ENCODE measurements around the gene ACTR5. TPM values are rescaled to one million over a fixed set of nuclear protein-coding genes. Genes with fewer than 3 reads are reported as not detected.

Gene ACTR5
- total and polyA plus RNA-seq, 2 donors: 7.4 to 9.6 TPM

DNA sequence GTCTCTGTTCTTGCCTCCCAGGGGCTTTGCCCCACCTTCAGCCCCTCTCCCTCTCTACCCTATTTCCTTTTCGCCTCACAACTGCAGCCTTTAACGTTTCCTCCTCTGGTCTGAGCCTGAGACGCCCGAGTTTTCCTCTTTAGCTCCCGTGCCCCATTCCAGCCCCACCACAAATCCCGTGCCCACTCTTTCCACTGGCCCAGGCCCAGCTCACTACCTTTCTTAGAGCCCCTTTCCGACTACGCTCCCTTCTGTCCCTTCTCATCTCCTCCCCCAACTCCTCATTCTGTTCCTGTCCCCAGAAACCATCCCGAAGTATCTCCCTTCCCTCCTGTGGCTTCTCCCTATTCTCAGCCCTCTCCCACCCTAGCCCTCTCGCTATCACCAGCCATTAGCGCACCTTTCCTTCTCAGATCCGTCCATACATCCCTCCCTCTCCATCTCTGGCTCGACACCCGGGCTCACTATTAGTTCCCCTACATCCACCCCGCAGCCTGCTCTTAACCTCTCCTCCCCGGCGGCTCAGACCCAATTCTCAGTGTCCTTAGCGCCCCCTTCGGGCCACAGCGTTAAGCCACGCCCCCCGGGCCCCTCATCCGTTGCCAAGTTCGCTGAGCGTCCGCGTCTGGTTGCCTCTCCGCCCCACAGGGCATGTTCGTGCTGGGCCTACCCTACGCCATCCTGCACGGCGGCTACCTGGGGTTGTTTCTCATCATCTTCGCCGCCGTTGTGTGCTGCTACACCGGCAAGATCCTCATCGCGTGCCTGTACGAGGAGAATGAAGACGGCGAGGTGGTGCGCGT, 21.3 kb upstream of the ACTR5 start:
- Histone ChIP-seq H3K4me1 (ENCODE audit: control insufficient read depth in 2 of 2, insufficient read depth in 2 of 2, low read length in 2 of 2) (peaks cover 53 to 84% of the 10 kb centered on the region in 2 donors), H3K36me3 (ENCODE audit: control insufficient read depth in 2 of 2, insufficient read depth in 2 of 2, low read length in 1 of 2) (no peaks in the 10 kb centered on the region), H3K27ac (ENCODE audit: low read depth in 1 of 2, low read length in 1 of 2) (no peak overlapping the region), H3K9me3 (ENCODE audit: control insufficient read depth in 2 of 2, insufficient read depth in 1 of 2, low read length in 1 of 2) (peaks cover 10 to 20% of the 10 kb centered on the region in 2 donors), H3K4me3 (ENCODE audit: low read length in 2 of 2) (peak overlapping the region in 1 of 2 donors; percentile 15), H3K27me3 (ENCODE audit: control insufficient read depth in 2 of 2, insufficient read depth in 1 of 2, low read length in 1 of 2) (peaks cover 91 to 100% of the 10 kb centered on the region in 2 donors)
- peak in 5 of 9 donors; percentile 44 to 77 (median 62) for DNase-seq (ENCODE audit: low read depth in 6 of 9, low spot score in 9 of 9)
- 5% methylated on average over 43 of the region's 43 CpGs for WGBS

- Histone ChIP-seq H3K27me3 (ENCODE audit: control insufficient read depth in 2 of 2, insufficient read depth in 1 of 2, low read length in 1 of 2) (peaks cover 90 to 100% of the 10 kb centered on the region in 2 donors), H3K4me1 (ENCODE audit: control insufficient read depth in 2 of 2, insufficient read depth in 2 of 2, low read length in 2 of 2) (peaks cover 53 to 82% of the 10 kb centered on the region in 2 donors), H3K4me3 (ENCODE audit: low read length in 2 of 2) (peak overlapping the region in 1 of 2 donors; percentile 15), H3K27ac (ENCODE audit: low read depth in 1 of 2, low read length in 1 of 2) (no peak overlapping the region), H3K9me3 (ENCODE audit: control insufficient read depth in 2 of 2, insufficient read depth in 1 of 2, low read length in 1 of 2) (peaks cover 10 to 20% of the 10 kb centered on the region in 2 donors), H3K36me3 (ENCODE audit: control insufficient read depth in 2 of 2, insufficient read depth in 2 of 2, low read length in 1 of 2) (no peaks in the 10 kb centered on the region)
- 10% methylated on average over 46 of the region's 46 CpGs for WGBS
- DNase-seq (ENCODE audit: low read depth in 6 of 9, low spot score in 9 of 9): peak in 1 of 9 donors; percentile 14
These were observed 20.6 kb upstream of the ACTR5 start for GRCh38 chr20:38727607-38728190.

DNA sequence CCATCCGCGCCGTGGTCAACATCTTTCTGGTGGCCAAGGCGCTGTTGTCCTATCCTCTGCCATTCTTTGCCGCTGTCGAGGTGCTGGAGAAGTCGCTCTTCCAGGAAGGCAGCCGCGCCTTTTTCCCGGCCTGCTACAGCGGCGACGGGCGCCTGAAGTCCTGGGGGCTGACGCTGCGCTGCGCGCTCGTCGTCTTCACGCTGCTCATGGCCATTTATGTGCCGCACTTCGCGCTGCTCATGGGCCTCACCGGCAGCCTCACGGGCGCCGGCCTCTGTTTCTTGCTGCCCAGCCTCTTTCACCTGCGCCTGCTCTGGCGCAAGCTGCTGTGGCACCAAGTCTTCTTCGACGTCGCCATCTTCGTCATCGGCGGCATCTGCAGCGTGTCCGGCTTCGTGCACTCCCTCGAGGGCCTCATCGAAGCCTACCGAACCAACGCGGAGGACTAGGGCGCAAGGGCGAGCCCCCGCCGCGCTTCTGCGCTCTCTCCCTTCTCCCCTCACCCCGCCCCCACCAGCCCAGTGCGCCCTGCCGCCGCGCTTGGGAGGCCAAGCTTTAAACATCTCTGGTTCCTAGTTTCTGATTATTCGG, 20.0 kb upstream of the ACTR5 start:
- H3K27ac ChIP-seq (ENCODE audit: low read depth in 1 of 2, low read length in 1 of 2): no peak overlapping the region
- no peak overlapping the region for H3K4me3 ChIP-seq (ENCODE audit: low read length in 2 of 2)
- H3K9me3 ChIP-seq (ENCODE audit: control insufficient read depth in 2 of 2, insufficient read depth in 1 of 2, low read length in 1 of 2): peaks cover 10 to 20% of the 10 kb centered on the region in 2 donors
- H3K36me3 ChIP-seq (ENCODE audit: control insufficient read depth in 2 of 2, insufficient read depth in 2 of 2, low read length in 1 of 2): no peaks in the 10 kb centered on the region
- DNase-seq (ENCODE audit: low read depth in 6 of 9, low spot score in 9 of 9): peak in 1 of 9 donors; percentile 18
- peaks cover 90 to 100% of the 10 kb centered on the region in 2 donors for H3K27me3 ChIP-seq (ENCODE audit: control insufficient read depth in 2 of 2, insufficient read depth in 1 of 2, low read length in 1 of 2)
- WGBS: 7% methylated on average over 56 of the region's 56 CpGs
- H3K4me1 ChIP-seq (ENCODE audit: control insufficient read depth in 2 of 2, insufficient read depth in 2 of 2, low read length in 2 of 2): peaks cover 53 to 76% of the 10 kb centered on the region in 2 donors

- DNase-seq (ENCODE audit: low read depth in 6 of 9, low spot score in 9 of 9): peak in 2 of 9 donors; percentile 26 to 41
- peaks cover 86 to 100% of the 10 kb centered on the region in 2 donors for H3K27me3 ChIP-seq (ENCODE audit: control insufficient read depth in 2 of 2, insufficient read depth in 1 of 2, low read length in 1 of 2)
- WGBS: 2% methylated on average over 41 of the region's 41 CpGs
- peak overlapping the region in 1 of 2 donors; percentile 11 for H3K4me3 ChIP-seq (ENCODE audit: low read length in 2 of 2)
- H3K27ac ChIP-seq (ENCODE audit: low read depth in 1 of 2, low read length in 1 of 2): no peak overlapping the region
- H3K36me3 ChIP-seq (ENCODE audit: control insufficient read depth in 2 of 2, insufficient read depth in 2 of 2, low read length in 1 of 2): no peaks in the 10 kb centered on the region
- peaks cover 51 to 68% of the 10 kb centered on the region in 2 donors for H3K4me1 ChIP-seq (ENCODE audit: control insufficient read depth in 2 of 2, insufficient read depth in 2 of 2, low read length in 2 of 2)
- peaks cover 10 to 20% of the 10 kb centered on the region in 2 donors for H3K9me3 ChIP-seq (ENCODE audit: control insufficient read depth in 2 of 2, insufficient read depth in 1 of 2, low read length in 1 of 2)
These were observed 19.2 kb upstream of the ACTR5 start for GRCh38 chr20:38728911-38729642.

GRCh38 chr20:38729767-38730166, 18.5 kb upstream of the ACTR5 start:
- H3K4me3 ChIP-seq (ENCODE audit: low read length in 2 of 2): no peak overlapping the region
- WGBS: 12% methylated on average over 7 of the region's 7 CpGs

GRCh38 chr20:38730167-38730988, 17.9 kb upstream of the ACTR5 start:
- Histone ChIP-seq H3K4me1 (ENCODE audit: control insufficient read depth in 2 of 2, insufficient read depth in 2 of 2, low read length in 2 of 2) (peaks cover 38 to 56% of the 10 kb centered on the region in 2 donors), H3K4me3 (ENCODE audit: low read length in 2 of 2) (peak overlapping the region in 1 of 2 donors; percentile 32), H3K9me3 (ENCODE audit: control insufficient read depth in 2 of 2, insufficient read depth in 1 of 2, low read length in 1 of 2) (peaks cover 10 to 17% of the 10 kb centered on the region in 2 donors), H3K36me3 (ENCODE audit: control insufficient read depth in 2 of 2, insufficient read depth in 2 of 2, low read length in 1 of 2) (no peaks in the 10 kb centered on the region), H3K27ac (ENCODE audit: low read depth in 1 of 2, low read length in 1 of 2) (no peak overlapping the region), H3K27me3 (ENCODE audit: control insufficient read depth in 2 of 2, insufficient read depth in 1 of 2, low read length in 1 of 2) (peaks cover 76 to 97% of the 10 kb centered on the region in 2 donors)
- WGBS: 9% methylated on average over 41 of the region's 41 CpGs
- DNase-seq (ENCODE audit: low read depth in 6 of 9, low spot score in 9 of 9): peak in 2 of 9 donors; percentile 9 to 31

More at GRCh38 chr20:38729767-38730166, 18.5 kb upstream of the ACTR5 start:
- Histone ChIP-seq H3K9me3 (ENCODE audit: control insufficient read depth in 2 of 2, insufficient read depth in 1 of 2, low read length in 1 of 2) (peaks cover 10 to 20% of the 10 kb centered on the region in 2 donors), H3K36me3 (ENCODE audit: control insufficient read depth in 2 of 2, insufficient read depth in 2 of 2, low read length in 1 of 2) (no peaks in the 10 kb centered on the region), H3K27me3 (ENCODE audit: control insufficient read depth in 2 of 2, insufficient read depth in 1 of 2, low read length in 1 of 2) (peaks cover 80 to 98% of the 10 kb centered on the region in 2 donors), H3K4me1 (ENCODE audit: control insufficient read depth in 2 of 2, insufficient read depth in 2 of 2, low read length in 2 of 2) (peaks cover 44 to 62% of the 10 kb centered on the region in 2 donors), H3K27ac (ENCODE audit: low read depth in 1 of 2, low read length in 1 of 2) (no peak overlapping the region)
- DNase-seq (ENCODE audit: low read depth in 6 of 9, low spot score in 9 of 9): peak in 1 of 9 donors; percentile 12

DNA sequence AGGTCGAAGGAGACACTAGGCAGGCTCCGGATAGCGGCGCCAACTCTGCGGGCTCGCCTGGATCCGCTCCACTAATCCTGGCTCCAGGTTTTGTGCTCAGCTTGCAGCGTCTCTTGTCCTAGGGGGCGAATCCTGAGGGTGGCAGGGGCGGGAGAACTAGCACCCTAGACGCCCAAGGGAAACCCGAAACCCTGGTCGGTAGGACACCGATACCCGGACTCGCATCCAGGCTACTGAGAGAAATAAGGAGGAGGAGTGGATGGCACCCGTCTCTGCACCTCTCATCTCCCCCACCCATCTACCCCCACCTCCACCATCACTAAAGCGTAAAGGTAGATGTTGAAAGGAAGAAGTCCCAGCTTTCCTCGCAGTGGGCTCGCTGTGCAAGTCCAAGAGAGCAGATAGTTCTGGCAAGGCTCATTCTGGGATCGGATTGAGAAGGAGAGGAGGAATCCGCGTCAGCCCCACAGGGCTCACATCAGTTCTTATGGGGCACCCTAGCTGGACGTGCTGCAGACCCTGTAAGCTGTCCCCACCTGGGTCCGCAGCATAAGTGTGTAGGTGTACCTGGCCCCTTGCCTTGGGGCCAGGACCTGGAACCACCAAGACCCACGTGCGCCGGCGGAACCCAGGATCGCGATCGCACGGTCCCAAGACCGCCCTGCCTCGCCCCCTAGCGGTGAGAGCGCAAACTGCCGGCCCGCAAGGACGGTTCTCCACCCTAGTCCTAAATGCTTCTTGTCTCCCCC, 17.1 kb upstream of the ACTR5 start:
- Histone ChIP-seq H3K4me1 (ENCODE audit: control insufficient read depth in 2 of 2, insufficient read depth in 2 of 2, low read length in 2 of 2) (peaks cover 33 to 48% of the 10 kb centered on the region in 2 donors), H3K27ac (ENCODE audit: low read depth in 1 of 2, low read length in 1 of 2) (no peak overlapping the region), H3K4me3 (ENCODE audit: low read length in 2 of 2) (peak overlapping the region in 1 of 2 donors; percentile 32), H3K9me3 (ENCODE audit: control insufficient read depth in 2 of 2, insufficient read depth in 1 of 2, low read length in 1 of 2) (peaks cover 10% of the 10 kb centered on the region in 2 donors), H3K27me3 (ENCODE audit: control insufficient read depth in 2 of 2, insufficient read depth in 1 of 2, low read length in 1 of 2) (peaks cover 69 to 96% of the 10 kb centered on the region in 2 donors), H3K36me3 (ENCODE audit: control insufficient read depth in 2 of 2, insufficient read depth in 2 of 2, low read length in 1 of 2) (no peaks in the 10 kb centered on the region)
- peak in 6 of 9 donors; percentile 48 to 79 (median 66) for DNase-seq (ENCODE audit: low read depth in 6 of 9, low spot score in 9 of 9)
- WGBS: 1% methylated on average over 40 of the region's 40 CpGs

Data from thymus (tissue), 11 donors.